Gastroesophageal sphincter (tissue), 4 donors: ENCODE measurements around the gene CASKIN1. TPM values are rescaled to one million over a fixed set of nuclear protein-coding genes. Genes with fewer than 3 reads are reported as not detected.

Experiments used
- ATAC-seq: fragments of 150-250 bp; one replicate; pipeline ENCODE4 v1.9.1; 2016; ENCODE audit warnings: mild to moderate bottlenecking, moderate library complexity
- H3K27ac ChIP-seq, 4 donors: fragments of 200-600 bp; sonication (generic) in 3 of 4; 1 replicate in 3 of 4; 2 replicates in 1 of 4; pipeline ENCODE4 v1.5.1; 2016 to 2019
- H3K27me3 ChIP-seq: fragments of 200-600 bp; sonication (generic); one replicate; pipeline ENCODE4 v1.5.1; 2019
- H3K36me3 ChIP-seq, 2 donors: fragments of 200-600 bp; sonication (generic); one replicate each; pipeline ENCODE4 v1.5.1; 2019; ENCODE audit warnings: control low read depth in 1 of 2
- H3K4me1 ChIP-seq, 3 donors: fragments of 200-600 bp; sonication (generic); 1 replicate in 2 of 3; 2 replicates in 1 of 3; pipeline ENCODE4 v1.5.1; 2016 to 2019; ENCODE audit warnings: control low read depth in 2 of 3
- H3K4me3 ChIP-seq, 2 donors: fragments of 200-600 bp; sonication (generic); one replicate each; pipeline ENCODE4 v1.5.1; 2019; ENCODE audit warnings: mild to moderate bottlenecking in 1 of 2, moderate library complexity in 1 of 2
- H3K9me3 ChIP-seq, 3 donors: fragments of 200-600 bp; sonication (generic); one replicate each; pipeline ENCODE4 v1.5.1; 2017 to 2019; ENCODE audit warnings: control low read depth in 2 of 3
- EP300 ChIP-seq: sonication (generic); formaldehyde crosslinking; IDR thresholded peaks from one replicate; pipeline ENCODE4 v1.6.1; 2017; ENCODE audit warnings: antibody characterized with exemption, mild to moderate bottlenecking
- POLR2A ChIP-seq, 2 donors: fragments of 450-650 bp; IDR thresholded peaks; one replicate each; pipeline ENCODE4 v1.6.1; 2017; ENCODE audit warnings: antibody characterized with exemption in 2 of 2, mild to moderate bottlenecking in 2 of 2, moderate library complexity in 1 of 2
- POLR2AphosphoS5 ChIP-seq: sonication (generic); formaldehyde crosslinking; IDR thresholded peaks from one replicate; pipeline ENCODE4 v1.6.1; 2017; ENCODE audit warnings: antibody characterized with exemption
- WGBS, 2 donors: methylation state at CpG; one replicate each; pipeline ENCODE4 v1.1.5; 2018; ENCODE audit warnings: low coverage in 1 of 2; 5-methylcytosine and 5-hydroxymethylcytosine counted together
- total RNA-seq, 4 donors: library from RNA; depleted of rRNA; stranded (reverse); fragments of >200 nt; gene quantifications; one replicate each; pipeline ENCODE4 v1.1.0, GENCODE V29; 2016
- TF ChIP-seq, protein P1 (sequence below), 4 experiments: fragments of 200-600 bp in 2 of 4; fragments of 450-650 bp in 2 of 4; sonication (generic) in 1 of 4; IDR thresholded peaks; one replicate each; pipeline ENCODE4 v1.5.1; 2017 to 2019; ENCODE audit warnings: antibody characterized with exemption in 4 of 4, mild to moderate bottlenecking in 2 of 4, moderate library complexity in 2 of 4

Gene CASKIN1
- total RNA-seq, 4 donors from 2014 or later, result 0.27 to 0.35 TPM; not detected in 2

DNA sequence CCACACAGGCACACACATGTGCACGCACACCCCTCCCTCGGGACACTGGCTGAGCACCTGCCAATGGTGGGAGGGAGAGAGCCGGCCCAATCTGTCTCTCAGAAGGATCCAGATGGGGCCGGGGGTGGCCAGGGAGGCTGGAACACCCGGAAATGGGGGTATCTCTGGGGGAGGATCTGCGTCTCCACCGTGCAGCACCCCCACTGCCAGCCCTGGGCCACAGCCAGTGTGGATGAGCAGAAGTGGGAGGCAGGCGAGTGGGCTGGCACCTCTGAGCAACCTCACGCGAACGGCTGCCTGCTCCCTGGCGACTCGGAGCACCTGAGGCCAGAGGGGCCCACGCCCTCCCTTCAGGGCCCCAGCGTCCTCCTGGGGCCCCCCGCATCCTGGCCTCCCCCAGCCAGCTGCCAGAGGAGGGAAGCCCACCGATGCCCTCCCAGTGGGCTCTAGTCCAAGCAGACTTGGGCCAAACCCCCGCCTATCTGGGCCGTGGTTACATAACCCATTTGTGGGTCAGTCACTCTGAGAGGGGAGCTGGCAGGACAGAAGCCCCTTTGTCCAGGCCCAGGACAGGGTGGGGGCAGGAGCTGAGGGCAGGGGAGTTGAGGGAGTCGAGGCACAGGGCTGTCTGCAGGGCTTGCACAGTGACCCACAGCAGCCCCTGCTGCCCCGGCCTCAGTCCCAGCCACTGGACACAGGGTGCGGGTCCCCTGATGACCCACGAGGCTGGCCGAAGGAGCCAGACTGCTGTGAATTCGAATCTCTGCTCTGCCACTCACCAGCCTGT lies 5.6 kb downstream of the CASKIN1 start:
- H3K27ac ChIP-seq, result no peak overlapping the region
- peaks cover 36% of the 10 kb centered on the region for H3K27me3 ChIP-seq
- 78% methylated on average over 4 of the region's 25 CpGs; no CpG with 5 or more reads in 1 of the 2 donors for WGBS, 2 donors
- H3K9me3 ChIP-seq, result no peaks in the 10 kb centered on the region
- H3K4me1 ChIP-seq, result peaks cover 0 to 11% (median 6%) of the 10 kb centered on the region in 3 donors
- no peak for ATAC-seq
- H3K4me3 ChIP-seq, result no peak overlapping the region
- TF ChIP-seq POLR2AphosphoS5, result no peak
- no peak for TF ChIP-seq EP300
- no peak for TF ChIP-seq POLR2A (IDR thresholded peaks at IDR 0.05)
- TF ChIP-seq, protein P1, sequence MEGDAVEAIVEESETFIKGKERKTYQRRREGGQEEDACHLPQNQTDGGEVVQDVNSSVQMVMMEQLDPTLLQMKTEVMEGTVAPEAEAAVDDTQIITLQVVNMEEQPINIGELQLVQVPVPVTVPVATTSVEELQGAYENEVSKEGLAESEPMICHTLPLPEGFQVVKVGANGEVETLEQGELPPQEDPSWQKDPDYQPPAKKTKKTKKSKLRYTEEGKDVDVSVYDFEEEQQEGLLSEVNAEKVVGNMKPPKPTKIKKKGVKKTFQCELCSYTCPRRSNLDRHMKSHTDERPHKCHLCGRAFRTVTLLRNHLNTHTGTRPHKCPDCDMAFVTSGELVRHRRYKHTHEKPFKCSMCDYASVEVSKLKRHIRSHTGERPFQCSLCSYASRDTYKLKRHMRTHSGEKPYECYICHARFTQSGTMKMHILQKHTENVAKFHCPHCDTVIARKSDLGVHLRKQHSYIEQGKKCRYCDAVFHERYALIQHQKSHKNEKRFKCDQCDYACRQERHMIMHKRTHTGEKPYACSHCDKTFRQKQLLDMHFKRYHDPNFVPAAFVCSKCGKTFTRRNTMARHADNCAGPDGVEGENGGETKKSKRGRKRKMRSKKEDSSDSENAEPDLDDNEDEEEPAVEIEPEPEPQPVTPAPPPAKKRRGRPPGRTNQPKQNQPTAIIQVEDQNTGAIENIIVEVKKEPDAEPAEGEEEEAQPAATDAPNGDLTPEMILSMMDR (IDR thresholded peaks at IDR 0.05), result no peak
- no peaks in the 10 kb centered on the region for H3K36me3 ChIP-seq

DNA sequence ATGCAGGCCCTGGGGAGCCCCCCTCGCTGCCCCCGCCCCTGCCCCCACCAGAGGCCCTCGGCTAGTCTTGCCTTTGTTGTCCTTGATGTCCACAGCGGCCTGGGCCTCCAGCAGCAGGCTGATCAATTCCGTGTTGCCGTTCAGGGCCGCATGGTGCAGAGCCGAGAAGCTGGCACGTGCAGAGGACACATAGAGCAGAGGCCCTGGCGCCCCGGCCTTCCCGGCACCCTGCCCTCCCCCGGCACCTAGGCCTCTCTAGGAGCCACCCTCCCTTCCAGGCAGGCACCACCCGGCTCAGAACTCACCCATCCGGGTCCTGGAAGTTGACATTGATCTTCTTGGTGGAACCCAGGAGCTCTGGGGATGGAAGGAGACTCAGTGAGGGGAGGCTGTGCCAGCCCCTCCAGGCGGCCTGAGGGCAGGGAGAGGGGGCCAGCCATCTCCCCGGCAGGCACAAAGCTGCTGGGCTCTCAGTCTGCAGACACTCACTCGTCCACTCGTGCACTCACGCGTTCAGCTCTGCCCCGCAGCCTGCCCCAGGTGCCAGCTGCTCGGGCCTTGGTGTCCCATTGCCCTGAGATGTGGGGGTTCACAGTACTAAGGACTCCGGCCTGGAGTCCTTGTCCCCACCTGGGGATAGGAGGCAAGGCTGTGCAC lies 6.3 kb downstream of the CASKIN1 start:
- no peaks in the 10 kb centered on the region for H3K9me3 ChIP-seq
- WGBS, 2 donors, result no CpG with 5 or more reads among the region's 24 CpGs

DNA sequence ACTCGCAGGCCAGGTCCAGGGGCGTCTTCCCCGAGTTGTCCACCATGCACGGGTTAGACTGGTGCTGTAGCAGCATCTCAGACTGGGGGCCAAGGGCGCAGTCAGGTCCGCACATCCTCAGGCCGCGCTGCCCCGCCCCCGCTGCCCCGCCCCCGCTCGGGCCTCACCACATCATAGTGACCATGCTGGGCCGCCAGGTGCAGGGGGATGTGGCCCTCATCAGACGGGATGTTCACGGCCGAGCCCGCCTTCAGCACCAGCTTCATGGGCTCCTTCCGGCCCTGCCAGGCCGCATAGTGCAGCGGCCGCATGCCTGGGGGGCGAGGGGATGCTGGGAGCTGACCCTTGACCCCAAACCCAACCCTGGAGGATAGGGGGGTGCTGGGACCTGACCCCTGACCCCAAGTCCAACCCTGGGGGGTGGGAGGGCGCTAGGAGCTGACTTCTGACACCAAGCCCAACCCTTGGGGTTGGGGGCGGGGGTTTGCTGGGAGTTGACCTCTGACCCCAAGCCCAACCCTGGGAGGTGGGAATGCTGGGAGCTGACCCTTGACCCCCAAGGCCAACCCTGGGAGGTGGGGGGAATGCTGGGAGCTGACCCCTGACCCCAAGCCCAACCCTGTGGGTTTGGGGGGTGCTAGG lies 7.0 kb downstream of the CASKIN1 start:
- Histone ChIP-seq H3K4me3 (no peak overlapping the region), H3K4me1 (no peaks in the 10 kb centered on the region), H3K36me3 (no peaks in the 10 kb centered on the region), H3K27me3 (peaks cover 21% of the 10 kb centered on the region), H3K27ac (no peak overlapping the region), H3K9me3 (no peaks in the 10 kb centered on the region)
- WGBS, 2 donors, result no CpG with 5 or more reads among the region's 25 CpGs
- ATAC-seq, result no peak
- TF ChIP-seq EP300 (no peak), POLR2AphosphoS5 (no peak), POLR2A (IDR thresholded peaks at IDR 0.05) (no peak)
- TF ChIP-seq, protein P1 (IDR thresholded peaks at IDR 0.05), result no peak

More for the DNA sequence above, 6.3 kb downstream of the CASKIN1 start:
- no peak for ATAC-seq
- Histone ChIP-seq H3K36me3 (no peaks in the 10 kb centered on the region), H3K27me3 (peaks cover 29% of the 10 kb centered on the region), H3K4me3 (no peak overlapping the region), H3K4me1 (peaks cover 0 to 3% (median 0%) of the 10 kb centered on the region in 3 donors), H3K27ac (no peak overlapping the region)
- TF ChIP-seq POLR2A (IDR thresholded peaks at IDR 0.05), result no peak
- no peak for TF ChIP-seq EP300
- TF ChIP-seq POLR2AphosphoS5, result no peak
- TF ChIP-seq, protein P1 (IDR thresholded peaks at IDR 0.05), result no peak

DNA sequence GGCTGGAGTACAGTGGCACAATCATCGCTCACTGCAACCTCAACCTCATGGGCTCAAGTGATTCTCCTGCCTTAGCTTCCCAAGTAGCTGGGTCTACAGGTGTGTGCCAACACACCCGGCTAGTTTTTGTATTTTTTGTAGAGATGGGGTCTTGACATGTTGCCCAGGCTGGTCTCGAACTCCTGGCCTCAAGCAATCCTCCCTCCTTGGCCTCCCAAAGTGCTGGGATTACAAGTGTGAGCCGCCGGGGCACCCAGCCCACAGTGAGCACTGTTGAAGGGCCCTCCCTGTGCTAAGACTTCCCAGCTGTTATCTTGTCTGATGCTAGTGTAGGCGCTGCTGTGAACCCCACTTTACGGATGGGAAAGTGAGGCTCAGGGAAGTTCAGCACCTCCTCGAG lies 8.0 kb downstream of the CASKIN1 start:
- TF ChIP-seq POLR2A (IDR thresholded peaks at IDR 0.05) (no peak), EP300 (no peak)
- Histone ChIP-seq H3K36me3 (no peaks in the 10 kb centered on the region), H3K4me1 (no peaks in the 10 kb centered on the region), H3K27ac (no peak overlapping the region), H3K9me3 (no peaks in the 10 kb centered on the region), H3K27me3 (peaks cover 11% of the 10 kb centered on the region), H3K4me3 (no peak overlapping the region)
- WGBS, 2 donors, result 87% methylated on average over 3 of the region's 8 CpGs; no CpG with 5 or more reads in 1 of the 2 donors
- no peak for ATAC-seq

DNA sequence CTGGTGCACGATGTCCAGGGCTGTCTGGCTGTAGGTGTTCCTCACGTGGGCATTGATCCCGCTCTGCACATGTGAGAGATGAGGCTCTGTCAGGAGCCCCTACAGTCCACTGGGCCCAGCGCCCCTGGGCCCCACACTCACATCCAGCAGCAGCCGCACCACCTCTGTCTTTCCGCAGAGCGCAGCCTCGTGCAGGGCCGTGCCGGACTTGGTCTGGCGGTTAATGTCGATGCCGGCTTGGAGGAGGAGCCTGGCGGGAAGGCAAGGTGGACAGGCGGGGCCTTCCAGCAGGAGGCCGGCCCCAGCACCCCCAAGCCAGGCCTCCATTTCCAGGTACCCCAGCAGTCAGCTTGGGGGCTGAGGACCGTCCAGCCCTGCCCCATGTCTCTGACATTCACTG lies 9.2 kb downstream of the CASKIN1 start:
- no peak for ATAC-seq
- Histone ChIP-seq H3K27ac (no peak overlapping the region), H3K4me1 (no peaks in the 10 kb centered on the region), H3K36me3 (no peaks in the 10 kb centered on the region), H3K27me3 (no peaks in the 10 kb centered on the region), H3K4me3 (no peak overlapping the region), H3K9me3 (no peaks in the 10 kb centered on the region)
- 80% methylated on average over 1 of the region's 17 CpGs; no CpG with 5 or more reads in 1 of the 2 donors for WGBS, 2 donors
- TF ChIP-seq POLR2AphosphoS5 (no peak), POLR2A (IDR thresholded peaks at IDR 0.05) (no peak), EP300 (no peak)
- TF ChIP-seq, protein P1 (IDR thresholded peaks at IDR 0.05), result no peak
